Stimulated activated CD8-positive, alpha-beta memory T cell treated with anti-CD3 and anti-CD28 coated beads, Interleukin-12 subunit alpha, Interleukin-12 subunit beta, amount 100 ng/mL, for 24 hours (primary cell): ENCODE results near the gene MTUS2.

Experiments
- DNase-seq: peaks from one replicate; pipeline ENCODE4 v3.0.0-alpha.2; 2020; ENCODE audit errors: extremely low read depth

MTUS2 gene

DNA sequence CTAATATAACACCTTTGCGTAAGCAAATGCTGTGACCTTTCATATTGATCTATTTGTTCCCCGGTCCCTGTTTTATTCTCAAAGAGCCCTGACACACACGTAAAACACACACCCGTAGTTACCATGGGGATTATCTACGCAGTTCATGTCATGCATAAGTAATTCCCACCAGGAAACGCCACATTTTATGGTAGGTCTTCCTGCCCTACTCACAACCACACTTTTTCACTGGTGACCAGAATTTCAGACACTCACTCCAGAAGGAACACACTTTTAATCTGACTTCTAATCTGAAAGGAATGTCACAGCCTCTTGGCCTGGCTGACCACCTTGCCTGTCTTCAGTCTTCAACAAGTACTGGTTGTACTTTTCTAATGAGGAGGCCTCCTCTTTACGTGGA lies 728.6 kb downstream of the MTUS2 start:
- no peak for DNase-seq

DNA sequence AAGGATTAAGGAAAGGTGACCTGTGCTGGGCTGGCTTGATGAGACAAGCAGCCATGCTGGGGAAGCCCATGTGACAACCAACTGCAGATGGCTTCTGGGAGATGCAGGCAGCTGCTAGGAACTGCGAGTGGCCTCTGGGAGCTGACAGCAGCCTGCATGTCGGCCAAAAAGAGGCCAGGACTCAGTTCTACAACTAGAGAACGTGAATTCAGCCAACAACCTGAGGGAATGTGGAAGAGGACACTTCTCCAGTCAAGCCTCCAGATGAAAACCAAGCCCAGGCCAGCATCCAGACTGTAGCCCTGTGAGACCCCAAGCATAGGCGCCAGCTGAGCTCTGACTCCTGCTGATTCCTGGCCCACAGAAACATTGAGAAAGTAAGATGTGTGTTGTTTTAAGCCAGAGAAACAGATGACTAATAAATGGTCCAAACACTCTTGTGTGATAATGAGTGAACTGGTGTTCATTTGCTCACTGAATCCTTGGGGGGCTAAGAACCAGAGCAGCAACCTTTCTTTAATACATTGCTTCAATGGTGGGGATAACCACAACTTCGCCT lies 730.4 kb downstream of the MTUS2 start:
- DNase-seq = no peak

DNA sequence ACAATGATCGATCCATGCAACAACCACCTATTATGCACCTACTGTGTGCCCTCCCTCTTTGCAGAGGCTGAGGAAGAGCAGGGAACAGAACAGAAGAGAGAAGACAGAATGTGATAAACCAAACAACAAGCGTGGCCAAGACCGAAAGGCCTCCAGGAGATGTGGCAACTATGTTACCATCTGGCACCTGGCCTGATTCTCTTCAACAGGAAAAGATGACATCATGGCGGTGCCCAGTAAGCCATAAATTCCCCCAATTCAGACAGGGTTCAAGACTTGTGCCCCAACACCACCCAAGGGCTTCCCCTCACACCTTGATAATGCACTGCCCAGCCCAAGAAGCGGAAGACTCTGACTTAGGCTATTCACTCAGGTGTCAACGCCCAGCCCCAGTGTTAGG lies 731.1 kb downstream of the MTUS2 start:
- DNase-seq = no peak
